ENCODE data around the gene CRNKL1.

CRNKL1 gene

DNA sequence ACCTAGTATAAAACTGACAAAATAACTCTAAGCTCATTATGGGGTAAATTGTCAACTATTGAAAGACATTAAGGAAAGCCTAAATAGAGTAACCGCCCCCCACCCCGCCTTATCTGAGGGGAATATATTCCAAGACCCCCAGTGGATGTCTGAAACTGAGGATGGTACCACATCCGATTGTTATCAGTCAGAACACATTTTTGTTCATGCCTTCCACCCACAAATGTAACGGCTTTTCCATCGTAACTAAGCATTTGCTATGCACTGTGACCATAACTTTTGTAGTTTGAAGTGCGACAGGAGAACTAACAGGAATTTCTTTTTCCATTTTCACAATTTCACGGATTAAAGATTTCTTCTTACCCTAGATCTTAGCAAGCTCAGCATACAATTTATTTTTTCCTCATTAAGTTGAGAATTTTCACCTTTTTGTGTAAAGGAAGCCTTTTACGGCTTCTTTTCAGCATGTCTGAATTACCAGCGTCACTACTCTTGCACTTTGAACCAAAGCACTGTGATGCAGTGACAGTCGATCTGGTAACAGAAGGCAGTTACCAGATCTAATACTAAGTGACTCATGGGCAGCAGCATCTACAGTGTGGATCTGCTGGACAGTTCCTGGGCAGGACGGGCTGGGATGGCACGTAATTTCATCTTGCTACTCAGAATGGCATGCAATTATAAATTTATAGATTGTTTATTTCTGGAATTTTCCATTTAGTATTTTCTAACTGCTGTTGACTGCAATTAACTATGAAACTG is 11.9 kb upstream of the CRNKL1 start:
- DNase-seq (ENCODE audit: low read depth, low spot score) = no peak

DNA sequence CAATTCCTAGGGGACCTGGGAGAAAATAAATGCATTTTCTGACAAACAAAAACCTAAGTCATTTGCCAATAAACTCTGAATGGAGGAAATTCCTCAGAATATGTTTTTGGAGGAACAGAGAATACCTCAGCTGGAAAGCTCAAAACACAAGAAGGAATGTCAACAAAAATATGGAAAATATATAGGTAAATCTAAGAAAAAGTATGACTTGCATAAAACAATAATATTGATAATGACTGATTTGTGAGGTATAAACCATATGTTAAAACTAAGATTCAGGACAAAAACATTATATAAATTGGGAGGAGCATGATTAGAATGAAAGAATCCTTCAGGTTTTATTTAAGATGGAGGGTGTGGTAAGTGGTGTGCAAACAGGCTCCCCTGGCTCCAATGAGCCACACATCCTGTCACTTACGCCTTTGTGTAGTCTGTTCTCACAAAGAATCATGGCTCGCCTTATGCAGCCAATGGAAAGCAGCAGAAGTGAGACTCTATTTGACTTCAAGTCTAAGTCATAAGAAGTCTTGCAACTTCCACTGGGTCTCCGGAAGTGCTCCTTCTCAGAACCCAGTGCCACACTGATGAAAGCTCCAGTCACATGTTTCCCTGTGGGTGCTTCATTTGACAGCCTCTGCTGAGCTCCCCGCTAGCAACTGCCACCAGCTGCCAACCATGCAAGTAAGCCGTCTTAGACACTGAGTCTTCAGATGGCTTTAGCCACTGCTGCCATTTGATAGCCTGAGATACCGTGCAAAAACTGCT is 8.2 kb upstream of the CRNKL1 start:
- no peak for DNase-seq (ENCODE audit: low read depth, low spot score)

DNA sequence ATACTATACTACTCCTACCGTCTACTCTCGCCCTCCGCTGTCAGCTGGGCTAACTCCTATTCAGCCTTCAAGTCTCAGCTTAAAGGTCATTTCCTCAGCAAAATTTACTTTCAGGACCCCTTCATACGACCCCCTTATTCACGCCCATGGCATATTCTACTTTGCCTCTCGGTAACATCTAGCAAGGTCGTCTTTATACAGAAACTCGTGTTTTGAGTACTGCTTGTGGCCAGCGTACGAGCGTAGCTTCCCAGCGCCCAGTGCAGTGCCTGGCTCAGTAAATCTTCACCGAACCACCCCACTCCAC is 546 bp downstream of the CRNKL1 start:
- no peak for DNase-seq (ENCODE audit: low read depth, low spot score)

DNA sequence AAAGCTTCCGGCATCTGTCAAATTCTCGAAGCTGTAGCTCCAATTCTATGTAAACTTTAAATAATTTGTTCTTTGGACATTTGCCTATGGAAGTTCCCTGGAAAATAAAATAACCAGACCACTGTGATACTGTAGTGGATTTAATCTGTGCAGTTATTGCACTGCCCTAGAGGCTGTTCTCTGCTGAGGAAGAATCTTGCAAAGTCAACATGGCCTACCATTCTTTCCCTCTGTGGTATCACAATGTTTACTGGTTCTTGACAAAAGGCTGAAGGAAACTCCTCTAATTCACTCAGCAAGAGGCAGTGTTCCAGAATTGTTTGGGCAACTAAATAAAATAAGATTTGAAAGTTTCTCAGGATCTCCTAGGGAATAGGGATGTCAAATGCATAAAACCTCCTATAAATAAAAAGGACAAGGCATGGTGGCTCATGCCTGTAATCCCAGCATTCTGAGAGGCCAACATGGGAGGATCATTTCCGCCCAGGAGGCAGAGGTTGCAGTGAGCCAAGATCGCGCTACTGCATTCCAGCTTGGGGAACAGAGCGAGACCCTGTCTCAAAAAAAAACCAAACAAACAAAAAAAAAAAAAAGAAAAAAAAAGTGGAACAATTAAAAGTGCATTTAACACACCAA is 12.4 kb downstream of the CRNKL1 start:
- DNase-seq (ENCODE audit: low read depth, low spot score) = no peak

DNA sequence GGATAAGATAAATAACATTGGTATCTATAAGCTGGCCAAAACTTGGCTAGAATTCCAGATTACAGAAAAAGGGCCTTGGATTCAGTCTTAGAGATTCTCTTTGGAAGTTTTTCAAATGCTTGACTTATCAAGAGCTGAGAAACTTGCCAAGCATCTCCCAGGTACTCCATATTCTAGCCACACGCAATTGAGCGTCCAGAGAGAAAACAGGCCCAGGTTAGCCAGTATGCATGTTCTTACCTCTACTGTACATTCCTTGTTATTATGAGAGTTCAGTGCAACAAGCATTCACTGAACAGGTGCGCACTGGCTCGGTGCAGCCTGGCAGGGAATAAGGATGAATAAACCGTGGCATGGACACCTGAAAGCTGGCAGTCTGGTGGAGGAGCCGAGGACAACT is 13.7 kb downstream of the CRNKL1 start:
- DNase-seq (ENCODE audit: low read depth, low spot score) = no peak

DNA sequence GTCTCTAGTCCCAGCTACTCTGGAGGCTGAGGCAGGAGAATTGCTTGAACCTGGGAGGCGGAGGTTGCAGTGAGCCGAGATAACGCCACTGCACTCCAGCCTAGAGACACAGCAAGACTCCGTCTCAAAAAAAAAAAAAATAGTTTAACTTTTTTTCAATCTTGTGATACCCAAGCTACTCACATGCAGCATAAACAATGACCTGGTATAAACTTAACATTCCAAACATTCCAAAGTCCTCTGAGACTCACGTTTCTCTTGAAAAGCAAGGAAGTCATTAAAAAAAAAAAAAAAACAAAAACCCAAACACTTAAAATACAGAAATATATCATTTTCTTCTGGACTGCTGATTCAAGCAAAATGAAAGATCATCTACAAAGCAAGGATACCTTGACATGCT is 14.3 kb downstream of the CRNKL1 start:
- DNase-seq (ENCODE audit: low read depth, low spot score) = no peak

DNA sequence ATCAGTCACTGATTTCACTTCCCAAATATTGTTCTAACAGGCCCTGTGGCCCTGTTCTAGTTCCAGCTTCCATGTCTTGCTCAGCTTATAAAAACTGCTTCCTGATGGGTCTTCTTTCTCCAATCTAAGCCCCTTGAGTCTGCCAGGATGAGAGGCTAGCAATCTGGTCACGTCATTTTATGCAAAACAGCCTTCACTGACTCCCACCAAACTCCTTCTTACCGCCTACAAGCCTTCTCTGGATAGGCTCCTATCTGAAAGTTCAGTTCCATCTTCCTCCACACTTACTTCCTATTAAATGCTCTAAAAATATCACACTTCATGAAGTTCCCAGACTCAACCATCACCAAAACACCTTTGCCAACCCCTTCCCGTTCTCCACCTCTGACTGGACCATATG is 15.5 kb downstream of the CRNKL1 start:
- no peak for DNase-seq (ENCODE audit: low read depth, low spot score)

DNA sequence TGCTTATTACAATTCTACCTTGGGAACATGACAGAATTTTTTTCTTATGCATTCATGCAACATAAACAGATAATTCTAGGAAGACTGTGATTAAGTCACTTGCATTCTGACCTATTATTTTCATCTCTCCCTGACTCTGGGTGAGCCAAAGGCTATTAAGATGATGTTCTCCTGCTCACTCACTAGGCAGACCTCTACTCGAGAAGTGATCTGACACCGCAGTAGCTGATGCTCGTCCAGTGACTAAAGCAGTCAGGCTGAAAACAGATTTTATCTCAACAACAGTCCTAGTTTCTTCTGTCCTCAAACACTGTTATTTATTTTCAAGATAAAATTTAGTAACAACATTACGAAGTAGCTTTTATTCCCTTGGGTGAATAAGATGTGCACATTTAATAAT is 17.8 kb downstream of the CRNKL1 start:
- no peak for DNase-seq (ENCODE audit: low read depth, low spot score)

DNA sequence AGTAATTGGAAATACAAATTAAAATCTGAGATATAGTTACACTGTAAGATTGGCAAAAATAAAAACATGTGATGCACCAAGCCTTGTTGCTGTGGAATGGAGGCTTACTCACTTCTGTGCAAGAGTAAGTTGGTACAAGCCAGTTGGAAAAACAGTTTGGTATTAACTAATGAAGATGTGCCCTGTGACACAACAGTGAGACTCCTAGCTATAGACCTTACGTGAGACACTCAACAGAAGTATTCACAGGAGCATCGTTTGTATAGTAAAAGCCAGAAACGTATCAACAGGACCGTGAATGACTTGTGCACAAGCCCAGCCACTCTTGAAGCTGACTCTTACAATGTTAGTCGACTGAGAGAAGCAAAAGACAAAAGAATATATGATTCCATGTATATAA is 20.5 kb downstream of the CRNKL1 start:
- DNase-seq (ENCODE audit: low read depth, low spot score) = no peak

DNA sequence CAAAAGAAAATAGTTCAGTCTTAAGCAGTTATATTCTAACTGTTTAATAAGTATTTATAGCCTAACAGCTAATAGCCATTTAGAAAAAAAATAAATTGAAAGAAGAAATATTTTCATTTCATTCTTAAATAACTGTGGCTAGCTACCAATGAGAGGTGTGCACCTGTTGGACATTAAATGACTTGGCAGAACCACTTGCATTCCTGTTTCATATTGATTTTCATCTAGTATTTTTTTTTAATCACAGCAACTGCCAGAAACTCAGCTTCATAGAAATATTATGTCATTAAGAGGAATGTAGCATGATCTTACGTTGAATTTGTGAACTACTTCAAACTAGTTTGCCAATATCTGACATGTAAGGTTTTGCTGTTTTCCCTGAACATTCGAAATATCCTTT is 25.0 kb downstream of the CRNKL1 start:
- DNase-seq (ENCODE audit: low read depth, low spot score) = no peak

DNA sequence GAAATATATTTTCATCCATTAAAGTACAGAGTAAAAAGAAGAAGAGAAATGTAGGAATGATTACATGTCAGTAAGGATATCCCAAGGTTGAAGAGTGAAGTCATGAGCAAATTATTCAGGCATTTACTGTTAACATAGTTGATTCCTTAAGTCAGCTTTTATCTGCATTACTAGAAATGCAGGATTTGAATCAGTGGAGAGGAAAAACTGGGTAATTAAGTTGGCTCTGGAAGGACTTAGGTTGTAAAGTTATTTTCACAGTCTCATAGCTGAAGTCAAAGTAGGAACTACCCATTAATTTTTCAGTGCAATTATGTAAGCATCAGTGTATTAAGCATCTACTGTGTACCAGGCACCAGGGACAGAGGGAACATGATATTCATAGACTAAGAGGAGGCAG is 27.3 kb downstream of the CRNKL1 start:
- DNase-seq (ENCODE audit: low read depth, low spot score) = no peak

DNA sequence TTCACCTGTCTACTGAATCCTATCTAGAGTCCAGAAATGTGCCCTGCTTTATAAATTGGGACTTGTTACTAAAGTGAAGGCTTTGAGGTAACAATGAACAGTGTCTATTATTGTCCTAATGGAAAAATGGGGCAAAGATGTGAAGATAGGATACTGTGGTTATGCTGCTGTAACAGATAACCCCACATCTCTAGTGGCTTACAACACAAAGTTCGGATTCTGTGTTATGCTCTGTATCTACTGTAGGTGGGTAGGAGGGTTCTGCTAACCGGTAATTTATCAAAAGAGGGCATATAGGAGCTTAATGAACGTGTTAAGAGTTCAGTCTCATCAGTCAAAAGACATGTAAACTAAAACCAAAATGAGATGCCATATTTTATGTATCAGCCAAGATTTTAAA is 28.9 kb downstream of the CRNKL1 start:
- DNase-seq (ENCODE audit: low read depth, low spot score) = no peak

DNA sequence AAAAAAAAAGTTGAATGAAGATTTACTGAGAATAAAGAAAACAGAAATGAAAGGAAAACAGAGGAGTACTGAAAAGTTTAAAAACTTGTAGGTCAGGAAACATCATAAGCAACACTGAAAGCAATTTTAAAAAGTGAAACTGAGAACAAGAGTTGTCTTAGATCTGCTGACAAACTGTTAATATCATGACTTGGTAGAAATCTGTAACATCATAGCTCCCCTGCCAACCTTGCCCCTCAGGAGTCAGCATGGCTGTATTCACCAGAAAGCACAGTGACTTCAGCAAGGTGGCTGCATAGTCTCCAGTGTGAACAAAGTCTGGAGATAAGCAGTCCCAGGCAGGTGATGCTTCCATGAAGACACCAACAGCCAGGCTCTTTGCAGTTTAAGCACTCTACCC is 29.8 kb downstream of the CRNKL1 start:
- no peak for DNase-seq (ENCODE audit: low read depth, low spot score)

DNA sequence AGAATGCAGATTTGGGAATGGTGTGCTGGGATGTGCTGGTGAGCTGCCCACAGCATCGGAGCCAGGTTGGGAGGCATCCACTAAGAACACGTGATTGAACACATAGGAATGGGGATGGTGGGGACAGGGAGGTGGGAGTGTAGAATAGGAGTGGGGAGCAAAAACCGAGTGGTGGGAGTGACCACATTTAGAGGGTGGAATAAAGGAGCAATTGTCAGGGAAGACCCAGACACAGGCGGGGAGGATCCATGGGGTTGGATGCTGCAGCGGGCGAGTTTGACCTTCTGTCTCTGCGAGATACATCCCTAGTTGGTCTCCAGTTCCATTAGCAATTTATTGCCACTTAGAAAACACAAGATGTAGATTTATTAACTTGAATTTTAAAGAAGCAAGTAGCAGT is 30.4 kb downstream of the CRNKL1 start:
- no peak for DNase-seq (ENCODE audit: low read depth, low spot score)

DNA sequence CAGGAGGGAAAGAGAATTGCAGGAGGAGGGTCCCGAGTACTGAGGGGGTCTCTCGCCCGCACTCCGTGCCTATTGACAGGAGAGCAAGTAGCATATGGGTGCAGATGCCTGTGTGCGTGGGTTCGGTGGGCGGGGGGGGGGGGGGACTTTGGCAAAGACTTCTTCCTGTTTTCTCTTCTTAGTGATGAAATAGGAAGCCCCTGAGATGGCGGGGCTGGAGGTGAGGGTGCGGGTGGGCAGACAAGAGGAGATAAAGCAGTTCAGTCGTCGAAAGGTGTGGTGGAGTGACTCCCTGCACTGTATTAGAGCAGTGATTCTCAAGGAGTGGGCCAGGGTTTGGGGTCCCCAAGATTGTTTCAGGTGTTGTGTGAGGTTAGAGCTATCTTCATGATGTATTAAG is 31.4 kb downstream of the CRNKL1 start:
- DNase-seq (ENCODE audit: low read depth, low spot score) = no peak

DNA sequence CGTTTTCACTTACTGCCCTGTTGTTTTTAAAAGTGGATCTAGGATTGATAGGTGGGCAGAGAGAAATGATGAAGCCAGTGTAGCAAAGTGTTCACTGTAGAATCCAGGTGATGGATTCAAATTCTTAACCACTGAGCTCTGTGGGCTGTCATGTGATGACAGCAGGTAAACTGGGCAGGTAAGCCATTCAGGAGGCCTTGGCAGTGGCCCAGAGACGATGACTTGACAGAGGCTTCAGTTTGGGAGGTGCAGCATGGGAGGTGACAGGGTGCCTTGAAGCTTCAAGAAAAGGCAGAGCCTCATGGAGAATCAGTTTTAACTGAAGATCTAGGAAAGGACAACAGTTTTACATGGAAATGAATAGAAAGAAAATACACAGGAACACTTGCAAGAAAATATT is 33.1 kb downstream of the CRNKL1 start:
- DNase-seq (ENCODE audit: low read depth, low spot score) = no peak

DNA sequence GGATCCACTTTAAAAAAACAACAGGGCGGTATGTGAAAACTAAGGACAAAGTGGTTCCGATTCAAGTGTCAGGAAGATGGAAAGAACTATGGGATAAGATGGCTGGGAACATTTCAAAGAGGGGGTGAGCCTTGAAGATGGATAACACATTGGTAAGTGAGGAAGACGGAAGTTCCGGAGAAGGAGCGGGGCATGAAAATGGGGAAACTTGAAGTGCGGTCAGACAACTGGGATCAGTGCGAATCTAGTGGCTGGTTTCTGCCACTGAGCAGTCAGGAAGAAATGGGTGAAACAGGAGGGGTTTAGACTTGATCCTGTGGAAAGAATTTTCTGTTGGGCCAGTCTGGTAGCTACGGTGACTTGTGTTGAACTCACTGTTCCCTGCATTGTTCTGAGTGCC is 33.9 kb downstream of the CRNKL1 start:
- no peak for DNase-seq (ENCODE audit: low read depth, low spot score)

DNA sequence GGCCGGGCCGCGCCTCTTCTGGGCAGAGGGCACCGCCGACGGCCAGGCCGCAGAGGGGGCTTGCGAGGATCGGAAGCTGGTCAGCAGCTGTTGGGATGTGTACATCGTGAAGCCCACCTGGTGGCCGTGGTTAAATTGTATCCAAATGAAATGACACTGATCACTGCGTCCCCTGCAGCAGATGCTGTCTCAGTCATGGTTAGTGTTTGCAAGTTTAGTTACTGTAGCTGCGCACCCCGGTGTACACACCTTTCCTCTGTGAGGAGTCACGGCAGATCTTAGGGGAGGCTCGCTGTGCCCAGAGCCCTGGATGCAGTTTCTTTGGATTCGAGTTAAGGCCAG is 34.5 kb downstream of the CRNKL1 start:
- DNase-seq (ENCODE audit: low read depth, low spot score) = no peak

DNA sequence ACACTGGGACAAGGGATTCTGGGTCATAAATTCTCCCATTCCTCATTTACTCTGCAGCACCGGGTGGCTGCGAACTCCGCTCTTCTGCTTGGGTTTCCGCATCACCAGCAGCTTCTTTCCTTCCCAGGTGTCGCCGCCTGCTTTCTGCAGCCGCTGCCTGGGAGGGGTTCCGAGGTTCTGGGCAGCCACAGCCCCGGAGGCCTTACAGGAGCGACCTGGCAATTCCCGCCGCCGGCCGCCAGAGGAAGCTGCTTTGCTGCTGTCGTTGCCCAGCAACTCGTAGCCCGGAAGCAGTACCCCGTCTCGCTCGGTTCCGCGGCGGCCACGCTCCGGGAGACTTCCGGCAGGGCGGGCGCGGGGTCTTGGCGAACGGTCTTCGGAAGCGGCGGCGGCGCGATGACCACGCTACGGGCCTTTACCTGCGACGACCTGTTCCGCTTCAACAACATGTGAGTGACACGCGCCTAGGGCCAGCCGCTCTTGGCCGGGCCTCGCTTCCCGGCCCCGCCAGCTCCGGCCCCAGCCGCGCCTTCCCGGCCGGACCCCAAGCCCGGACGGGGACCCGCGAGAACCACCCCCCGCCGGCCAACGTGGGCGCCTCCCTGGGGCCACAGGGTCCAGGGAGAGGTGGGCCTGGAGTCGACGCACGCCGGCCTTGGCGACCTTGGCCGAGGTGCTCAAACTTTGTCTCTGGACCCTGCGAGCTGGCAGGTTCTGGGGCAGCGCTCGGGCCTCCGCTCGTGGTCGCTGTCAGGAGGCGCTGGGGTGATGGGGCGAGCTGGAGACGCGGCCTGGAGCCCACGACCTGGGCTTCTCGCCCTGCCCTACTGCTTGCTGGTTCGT is 35.0 kb downstream of the CRNKL1 start, which contains the start of gene NAA20:
NAA20 (plus strand) TSS at position 362 of the 843 bp plus-strand sequence; CDS start at position 397, 35 bp downstream.
- peak; percentile 83 for DNase-seq (ENCODE audit: low read depth, low spot score)

DNA sequence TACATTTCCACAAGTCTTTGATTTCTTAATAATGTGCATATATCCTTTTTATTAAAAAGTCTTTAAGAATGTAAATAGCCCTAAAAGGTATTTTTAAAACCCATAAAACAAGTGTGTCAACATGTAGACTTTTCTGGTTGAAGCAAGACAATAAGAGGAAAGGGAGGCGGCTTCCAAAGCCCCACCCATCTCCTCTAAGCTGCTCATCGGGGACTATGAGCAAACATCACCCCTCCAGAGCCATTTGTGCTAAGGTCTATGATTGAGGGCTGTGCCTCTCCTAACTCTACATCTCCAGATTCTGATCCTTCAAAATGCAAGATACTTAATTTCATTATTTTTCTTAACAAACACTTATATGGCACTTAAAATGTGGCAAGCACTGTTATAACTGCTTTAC is 37.6 kb downstream of the CRNKL1 start:
- no peak for DNase-seq (ENCODE audit: low read depth, low spot score)

DNA sequence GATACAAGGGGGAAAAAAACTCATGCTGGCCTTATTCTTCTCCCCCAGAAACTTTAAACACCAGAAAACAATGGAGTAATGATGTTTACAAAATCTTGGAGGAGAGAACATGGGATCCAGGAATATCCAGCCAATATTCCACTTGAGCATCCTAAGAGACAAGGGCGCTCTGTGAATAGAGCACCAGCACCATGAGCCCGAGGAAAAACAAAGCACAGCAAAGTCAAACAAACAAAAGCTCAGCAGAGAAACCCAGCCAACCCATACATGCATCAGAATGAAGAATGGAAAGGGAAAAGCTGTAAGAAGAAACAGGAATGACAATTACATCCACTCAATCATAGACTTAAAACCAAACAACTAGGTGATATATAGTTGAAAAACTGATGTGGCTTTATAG is 39.7 kb downstream of the CRNKL1 start:
- DNase-seq (ENCODE audit: low read depth, low spot score) = no peak
